Parathyroid adenoma (tissue), 2 donors: ENCODE results near the gene ARHGEF37.

Source experiments
- H2AFZ ChIP-seq: fragments of 300-600 bp; sonication (generic); one replicate; pipeline ENCODE4 v1.7.0; 2017; ENCODE audit warnings: antibody characterized with exemption, mild to moderate bottlenecking
- H3K27ac ChIP-seq: fragments of 300-600 bp; sonication (generic); one replicate; pipeline ENCODE4 v1.7.0; 2017
- H3K27me3 ChIP-seq: fragments of 300-600 bp; sonication (generic); one replicate; pipeline ENCODE4 v1.7.0; 2017; ENCODE audit warnings: low read length; ENCODE audit not compliant: control insufficient read depth, insufficient read depth
- H3K36me3 ChIP-seq: fragments of 300-600 bp; sonication (generic); one replicate; pipeline ENCODE4 v1.7.0; 2017; ENCODE audit warnings: low read length; ENCODE audit not compliant: control insufficient read depth, insufficient read depth
- H3K4me1 ChIP-seq: fragments of 300-600 bp; sonication (generic); one replicate; pipeline ENCODE4 v1.7.0; 2017; ENCODE audit warnings: control low read depth
- H3K4me2 ChIP-seq: fragments of 300-600 bp; sonication (generic); one replicate; pipeline ENCODE4 v1.7.0; 2017; ENCODE audit warnings: low read length
- H3K4me3 ChIP-seq: fragments of 300-600 bp; sonication (generic); one replicate; pipeline ENCODE4 v1.7.0; 2017; ENCODE audit warnings: low read depth, low read length
- H3K79me2 ChIP-seq: fragments of 300-600 bp; sonication (generic); one replicate; pipeline ENCODE4 v1.7.0; 2017; ENCODE audit warnings: control low read depth
- H3K9ac ChIP-seq: fragments of 300-600 bp; sonication (generic); one replicate; pipeline ENCODE4 v1.7.0; 2017; ENCODE audit warnings: mild to moderate bottlenecking
- H3K9me3 ChIP-seq: fragments of 300-600 bp; sonication (generic); one replicate; pipeline ENCODE4 v1.7.0; 2017; ENCODE audit warnings: low read length; ENCODE audit not compliant: control insufficient read depth
- CTCF ChIP-seq: fragments of 300-600 bp; sonication (generic); IDR thresholded peaks from one replicate; pipeline ENCODE4 v1.7.0; 2017; ENCODE audit warnings: antibody characterized with exemption, mild to moderate bottlenecking
- donor health status: primary hyperparathyroidism.

The ARHGEF37 gene

GRCh38 chr5:149677731-149678130 lies 96.4 kb downstream of the ARHGEF37 start:
- Histone ChIP-seq H3K9ac (no peak overlapping the region), H3K27me3 (no peaks in the 10 kb centered on the region), H3K4me1 (peaks cover 17% of the 10 kb centered on the region), H2AFZ (no peak overlapping the region), H3K4me2 (no peak overlapping the region), H3K4me3 (no peak overlapping the region), H3K9me3 (no peaks in the 10 kb centered on the region), H3K79me2 (no peaks in the 10 kb centered on the region), H3K27ac (no peak overlapping the region), H3K36me3 (no peaks in the 10 kb centered on the region)
- TF ChIP-seq CTCF = no peak

GRCh38 chr5:149679876-149680809 lies 98.8 kb downstream of the ARHGEF37 start:
- Histone ChIP-seq H3K36me3 (no peaks in the 10 kb centered on the region), H3K4me1 (peaks cover 9% of the 10 kb centered on the region), H3K4me2 (no peak overlapping the region), H3K9ac (no peak overlapping the region), H3K9me3 (no peaks in the 10 kb centered on the region), H3K27me3 (no peaks in the 10 kb centered on the region), H2AFZ (no peak overlapping the region), H3K27ac (no peak overlapping the region), H3K4me3 (no peak overlapping the region), H3K79me2 (no peaks in the 10 kb centered on the region)
- no peak for TF ChIP-seq CTCF

- Histone ChIP-seq H3K9me3 (no peaks in the 10 kb centered on the region), H3K27me3 (no peaks in the 10 kb centered on the region), H3K79me2 (no peaks in the 10 kb centered on the region), H3K36me3 (no peaks in the 10 kb centered on the region), H3K4me1 (peaks cover 4% of the 10 kb centered on the region), H3K9ac (no peak overlapping the region), H3K4me3 (no peak overlapping the region), H2AFZ (no peak overlapping the region), H3K27ac (no peak overlapping the region), H3K4me2 (no peak overlapping the region)
- no peak for TF ChIP-seq CTCF
Observed at GRCh38 chr5:149680810-149681221, 99.5 kb downstream of the ARHGEF37 start.

GRCh38 chr5:149681252-149681651 lies 100.0 kb downstream of the ARHGEF37 start:
- H3K36me3 ChIP-seq = no peaks in the 10 kb centered on the region
- H3K27ac ChIP-seq = no peak overlapping the region
- no peaks in the 10 kb centered on the region for H3K79me2 ChIP-seq
- H3K9me3 ChIP-seq = no peaks in the 10 kb centered on the region
- H3K9ac ChIP-seq = no peak overlapping the region
- TF ChIP-seq CTCF = no peak
- no peak overlapping the region for H3K4me3 ChIP-seq
- H3K4me2 ChIP-seq = no peak overlapping the region
- H2AFZ ChIP-seq = no peak overlapping the region
- peaks cover 3% of the 10 kb centered on the region for H3K4me1 ChIP-seq
- H3K27me3 ChIP-seq = no peaks in the 10 kb centered on the region

- H3K4me3 ChIP-seq = no peak overlapping the region
- H3K4me1 ChIP-seq = peaks cover 3% of the 10 kb centered on the region
- H3K9me3 ChIP-seq = no peaks in the 10 kb centered on the region
- H2AFZ ChIP-seq = no peak overlapping the region
- no peaks in the 10 kb centered on the region for H3K27me3 ChIP-seq
- no peak overlapping the region for H3K27ac ChIP-seq
- H3K9ac ChIP-seq = no peak overlapping the region
- no peaks in the 10 kb centered on the region for H3K79me2 ChIP-seq
- TF ChIP-seq CTCF = no peak
- no peaks in the 10 kb centered on the region for H3K36me3 ChIP-seq
- H3K4me2 ChIP-seq = no peak overlapping the region
Observed at GRCh38 chr5:149681922-149682321, 100.6 kb downstream of the ARHGEF37 start.
